WI38 (cell line): Measurements from ENCODE around the gene BGN.

Source experiments
- H3K4me3 ChIP-seq: 2 replicates; pipeline ENCODE4 v1.5.1; 2011; ENCODE audit warnings: low read depth, mild to moderate bottlenecking, control low read depth, low read length
- CTCF ChIP-seq: IDR thresholded peaks from 2 replicates; pipeline ENCODE4 v1.5.1; 2012; ENCODE audit warnings: low read depth, mild to moderate bottlenecking, control low read depth, low read length

The BGN gene

GRCh38 chrX:153485396-153486080 lies 9.2 kb upstream of the BGN start:
- TF ChIP-seq CTCF = no peak
- no peak overlapping the region for H3K4me3 ChIP-seq

GRCh38 chrX:153486171-153486570 lies 8.6 kb upstream of the BGN start:
- TF ChIP-seq CTCF = no peak
- H3K4me3 ChIP-seq = no peak overlapping the region

GRCh38 chrX:153487590-153488071 lies 7.1 kb upstream of the BGN start:
- no peak for TF ChIP-seq CTCF
- H3K4me3 ChIP-seq = no peak overlapping the region

GRCh38 chrX:153488231-153488914 lies 6.4 kb upstream of the BGN start:
- no peak overlapping the region for H3K4me3 ChIP-seq
- no peak for TF ChIP-seq CTCF

GRCh38 chrX:153490217-153490930 lies 4.4 kb upstream of the BGN start:
- no peak overlapping the region for H3K4me3 ChIP-seq
- TF ChIP-seq CTCF = no peak

GRCh38 chrX:153491351-153491914 lies 3.3 kb upstream of the BGN start:
- no peak overlapping the region for H3K4me3 ChIP-seq
- no peak for TF ChIP-seq CTCF
